ENCODE measurements around the gene PLS3. TPM values are rescaled to one million over a fixed set of nuclear protein-coding genes. Genes with fewer than 3 reads are reported as not detected.

PLS3 gene
- total and polyA plus RNA-seq, 2 donors from 2014 or later, result 97.4 to 110 TPM

- Histone ChIP-seq H3K27ac (ENCODE audit: low read depth in 2 of 2, low read length in 2 of 2) (no peak overlapping the region), H3K4me3 (ENCODE audit: low read length in 3 of 3) (no peak overlapping the region), H3K9ac (ENCODE audit: low read length in 3 of 3) (no peak overlapping the region), H3K27me3 (ENCODE audit: control insufficient read depth, insufficient read depth, low read length) (peaks cover 5% of the 10 kb centered on the region), H3K4me1 (ENCODE audit: control insufficient read depth in 2 of 3, insufficient read depth in 2 of 3, low read depth in 1 of 3, low read length in 3 of 3) (no peaks in the 10 kb centered on the region), H3K9me3 (ENCODE audit: control insufficient read depth in 2 of 3, insufficient read depth in 1 of 3, low read length in 3 of 3) (no peaks in the 10 kb centered on the region), H3K36me3 (ENCODE audit: control insufficient read depth in 2 of 3, insufficient read depth in 3 of 3, low read length in 3 of 3) (no peaks in the 10 kb centered on the region)
- intact Hi-C loops (cut with DNase I), result no loop called here
- FAIRE-seq, result peak; percentile 11
- TF ChIP-seq CTCF (IDR thresholded peaks at IDR 0.05; ENCODE audit: borderline replicate concordance, extremely low read depth, insufficient read depth), result no peak
- no peak for DNase-seq
Measured at GRCh38 chrX:115531818-115532403, 29.1 kb upstream of the PLS3 start.

- Histone ChIP-seq H3K36me3 (ENCODE audit: control insufficient read depth in 2 of 3, insufficient read depth in 3 of 3, low read length in 3 of 3) (no peaks in the 10 kb centered on the region), H3K4me1 (ENCODE audit: control insufficient read depth in 2 of 3, insufficient read depth in 2 of 3, low read depth in 1 of 3, low read length in 3 of 3) (no peaks in the 10 kb centered on the region), H3K9ac (ENCODE audit: low read length in 3 of 3) (no peak overlapping the region), H3K27ac (ENCODE audit: low read depth in 2 of 2, low read length in 2 of 2) (no peak overlapping the region), H3K27me3 (ENCODE audit: control insufficient read depth, insufficient read depth, low read length) (peaks cover 5% of the 10 kb centered on the region), H3K4me3 (ENCODE audit: low read length in 3 of 3) (no peak overlapping the region), H3K9me3 (ENCODE audit: control insufficient read depth in 2 of 3, insufficient read depth in 1 of 3, low read length in 3 of 3) (no peaks in the 10 kb centered on the region)
- no peak for FAIRE-seq
- TF ChIP-seq CTCF (IDR thresholded peaks at IDR 0.05; ENCODE audit: borderline replicate concordance, extremely low read depth, insufficient read depth), result no peak
- intact Hi-C loops (cut with DNase I), result no loop called here
- DNase-seq, result peak in 2 of 5 donors; percentile 19 to 67
Measured at GRCh38 chrX:115533485-115533884, 27.5 kb upstream of the PLS3 start.

GRCh38 chrX:115534383-115534782 lies 26.6 kb upstream of the PLS3 start:
- peaks cover 5% of the 10 kb centered on the region for H3K27me3 ChIP-seq (ENCODE audit: control insufficient read depth, insufficient read depth, low read length)
- intact Hi-C loops (cut with DNase I), result no loop called here
- H3K4me3 ChIP-seq (ENCODE audit: low read length in 3 of 3), result no peak overlapping the region
- H3K4me1 ChIP-seq (ENCODE audit: control insufficient read depth in 2 of 3, insufficient read depth in 2 of 3, low read depth in 1 of 3, low read length in 3 of 3), result no peaks in the 10 kb centered on the region
- DNase-seq (no peak), FAIRE-seq (no peak)
- H3K9me3 ChIP-seq (ENCODE audit: control insufficient read depth in 2 of 3, insufficient read depth in 1 of 3, low read length in 3 of 3), result no peaks in the 10 kb centered on the region
- no peak overlapping the region for H3K27ac ChIP-seq (ENCODE audit: low read depth in 2 of 2, low read length in 2 of 2)
- no peaks in the 10 kb centered on the region for H3K36me3 ChIP-seq (ENCODE audit: control insufficient read depth in 2 of 3, insufficient read depth in 3 of 3, low read length in 3 of 3)
- no peak overlapping the region for H3K9ac ChIP-seq (ENCODE audit: low read length in 3 of 3)
- TF ChIP-seq CTCF (IDR thresholded peaks at IDR 0.05; ENCODE audit: borderline replicate concordance, extremely low read depth, insufficient read depth), result no peak

- no peak for FAIRE-seq
- peak in 1 of 5 donors; percentile 16 for DNase-seq
- H3K4me3 ChIP-seq (ENCODE audit: low read length in 3 of 3), result no peak overlapping the region
- peaks cover 5% of the 10 kb centered on the region for H3K27me3 ChIP-seq (ENCODE audit: control insufficient read depth, insufficient read depth, low read length)
- H3K36me3 ChIP-seq (ENCODE audit: control insufficient read depth in 2 of 3, insufficient read depth in 3 of 3, low read length in 3 of 3), result no peaks in the 10 kb centered on the region
- H3K9me3 ChIP-seq (ENCODE audit: control insufficient read depth in 2 of 3, insufficient read depth in 1 of 3, low read length in 3 of 3), result no peaks in the 10 kb centered on the region
- H3K9ac ChIP-seq (ENCODE audit: low read length in 3 of 3), result no peak overlapping the region
- intact Hi-C loops (cut with DNase I), result no loop called here
- TF ChIP-seq CTCF (IDR thresholded peaks at IDR 0.05; ENCODE audit: borderline replicate concordance, extremely low read depth, insufficient read depth), result no peak
- H3K4me1 ChIP-seq (ENCODE audit: control insufficient read depth in 2 of 3, insufficient read depth in 2 of 3, low read depth in 1 of 3, low read length in 3 of 3), result no peaks in the 10 kb centered on the region
- H3K27ac ChIP-seq (ENCODE audit: low read depth in 2 of 2, low read length in 2 of 2), result no peak overlapping the region
Measured at GRCh38 chrX:115535421-115535820, 25.6 kb upstream of the PLS3 start.

Measured in kidney (tissue), 14 donors.